ENCODE data around the gene TUBA3E. TPM values are rescaled to one million over a fixed set of nuclear protein-coding genes. Genes with fewer than 3 reads are reported as not detected.
"Not testable (repeated sequence)": the region's sequence is repeated elsewhere in the genome, so short reads cannot be mapped to it uniquely, and the experiment has no call there.

TUBA3E gene
- total RNA-seq, 1 donor from 2014 or later, result not detected

GRCh38 chr2:130160838-130161705, 37.2 kb downstream of the TUBA3E start:
- ATAC-seq, result peak; percentile 22

GRCh38 chr2:130160131-130160530, 38.1 kb downstream of the TUBA3E start:
- ATAC-seq, result no peak

- ATAC-seq, result not testable (repeated sequence)
Observed at GRCh38 chr2:130159376-130159775, 38.9 kb downstream of the TUBA3E start.

DNA sequence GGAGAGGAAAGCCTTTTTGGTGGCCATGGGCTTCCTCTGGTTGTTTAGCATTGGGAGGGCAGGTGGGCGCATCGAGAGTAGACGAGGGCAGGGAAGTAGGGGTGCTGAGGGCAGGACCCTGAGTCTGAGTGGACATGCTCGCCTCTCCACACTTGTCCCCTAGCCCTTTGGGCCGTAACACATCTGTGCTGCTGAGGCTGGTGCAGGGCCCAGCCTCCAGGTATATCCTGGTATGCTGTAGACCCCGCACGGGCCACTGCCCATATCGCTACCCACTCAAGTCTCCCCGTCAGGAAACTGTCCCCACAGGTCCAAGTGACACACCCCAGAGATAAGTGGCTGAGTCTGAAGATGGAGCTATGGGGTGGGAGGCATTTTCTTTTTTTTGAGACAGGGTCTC, 39.6 kb downstream of the TUBA3E start:
- ATAC-seq, result no peak

DNA sequence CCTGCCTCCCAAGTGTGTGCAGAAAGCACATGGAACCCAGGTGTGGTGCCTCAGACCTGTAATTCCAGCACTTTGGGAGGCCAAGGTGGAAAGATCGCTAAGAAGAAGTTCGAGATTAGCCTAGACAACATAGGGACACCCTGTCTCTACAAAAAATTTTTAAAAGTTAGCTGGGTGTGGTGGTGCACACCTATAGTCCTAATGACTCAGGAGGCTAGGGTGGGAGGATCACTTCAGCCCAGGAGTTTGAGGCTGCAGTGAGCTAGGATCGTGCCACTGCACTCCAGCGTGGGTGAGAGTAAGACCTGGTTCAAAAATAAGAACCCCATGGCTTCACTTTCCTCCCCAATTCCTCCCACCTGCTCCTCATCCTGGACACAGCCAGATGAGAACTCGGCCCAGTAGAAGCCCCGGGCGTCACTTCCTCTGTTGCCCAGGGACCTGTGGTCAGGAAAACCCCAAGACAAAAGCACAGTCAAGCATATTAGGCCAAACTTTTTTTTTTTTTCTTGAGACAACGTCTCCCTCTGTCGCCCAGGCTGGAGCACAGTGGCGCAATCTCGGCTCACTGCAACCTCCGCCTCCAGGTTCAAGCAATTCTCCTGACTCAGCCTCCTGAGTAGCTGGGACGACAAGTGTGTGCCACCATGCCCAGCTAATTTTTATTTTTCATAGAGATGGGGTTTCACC, 40.3 kb downstream of the TUBA3E start:
- not testable (repeated sequence) for ATAC-seq

DNA sequence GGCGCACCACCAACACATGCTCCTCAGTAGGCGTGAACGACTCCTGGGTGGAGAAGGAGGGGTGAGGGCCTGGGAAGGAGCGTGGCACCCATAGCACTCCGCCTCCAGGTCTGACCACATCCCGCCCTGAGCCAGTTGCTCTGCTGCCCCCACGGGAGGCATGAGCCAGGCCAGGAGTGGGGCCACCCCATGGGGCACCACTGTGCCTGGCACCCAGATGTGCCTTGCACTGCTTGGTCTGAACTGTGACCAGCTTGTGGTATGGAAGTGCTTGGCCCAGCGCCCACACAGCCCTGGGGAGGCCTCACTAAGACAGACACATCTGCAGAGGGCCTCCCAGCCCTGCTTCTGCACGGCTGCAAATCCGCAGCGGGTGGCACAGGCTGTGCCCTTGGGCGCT, 40.9 kb downstream of the TUBA3E start:
- ATAC-seq, result not testable (repeated sequence)

DNA sequence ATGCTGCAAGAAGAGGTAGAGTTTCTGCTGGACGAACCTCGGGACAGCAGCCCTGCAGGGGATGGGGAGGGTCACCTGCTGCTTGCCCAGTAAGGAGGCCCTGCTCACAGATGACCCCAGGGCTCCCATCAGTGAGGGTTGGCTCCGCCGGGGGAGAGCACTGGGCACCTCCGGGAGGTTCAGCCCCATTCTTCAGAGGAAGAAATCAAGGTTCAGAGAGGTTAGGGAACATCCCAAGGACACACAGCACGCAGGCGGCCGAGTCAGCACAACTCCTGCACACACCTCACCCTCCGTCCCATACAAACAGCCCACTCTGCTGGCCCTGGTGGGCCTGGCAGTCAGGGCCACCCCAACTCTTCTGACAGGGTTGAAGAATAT, 41.6 kb downstream of the TUBA3E start:
- ATAC-seq, result no peak

GRCh38 chr2:130155956-130156623, 42.1 kb downstream of the TUBA3E start:
- peak; percentile 50 for ATAC-seq

GRCh38 chr2:130154773-130155765, 43.2 kb downstream of the TUBA3E start:
- no peak for ATAC-seq

DNA sequence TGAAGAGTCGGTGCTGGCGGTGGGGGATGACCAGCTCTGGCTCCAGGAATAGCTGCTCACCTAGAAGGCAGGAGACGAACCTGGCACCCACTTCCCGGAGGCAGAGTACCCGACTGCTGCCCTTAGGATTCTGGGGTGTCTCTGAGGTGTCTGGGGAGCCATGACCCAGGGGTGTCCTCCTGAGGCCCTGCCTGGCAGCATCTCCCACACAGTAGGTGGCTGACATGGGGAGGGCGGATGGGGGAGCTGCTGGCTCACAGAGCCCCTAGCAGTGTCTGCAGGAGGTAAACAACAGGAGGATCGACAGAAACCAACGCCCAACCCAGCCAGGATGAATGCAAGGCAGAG, 43.8 kb downstream of the TUBA3E start:
- not testable (repeated sequence) for ATAC-seq

GRCh38 chr2:130153721-130154422, 44.4 kb downstream of the TUBA3E start:
- ATAC-seq, result not testable (repeated sequence)

DNA sequence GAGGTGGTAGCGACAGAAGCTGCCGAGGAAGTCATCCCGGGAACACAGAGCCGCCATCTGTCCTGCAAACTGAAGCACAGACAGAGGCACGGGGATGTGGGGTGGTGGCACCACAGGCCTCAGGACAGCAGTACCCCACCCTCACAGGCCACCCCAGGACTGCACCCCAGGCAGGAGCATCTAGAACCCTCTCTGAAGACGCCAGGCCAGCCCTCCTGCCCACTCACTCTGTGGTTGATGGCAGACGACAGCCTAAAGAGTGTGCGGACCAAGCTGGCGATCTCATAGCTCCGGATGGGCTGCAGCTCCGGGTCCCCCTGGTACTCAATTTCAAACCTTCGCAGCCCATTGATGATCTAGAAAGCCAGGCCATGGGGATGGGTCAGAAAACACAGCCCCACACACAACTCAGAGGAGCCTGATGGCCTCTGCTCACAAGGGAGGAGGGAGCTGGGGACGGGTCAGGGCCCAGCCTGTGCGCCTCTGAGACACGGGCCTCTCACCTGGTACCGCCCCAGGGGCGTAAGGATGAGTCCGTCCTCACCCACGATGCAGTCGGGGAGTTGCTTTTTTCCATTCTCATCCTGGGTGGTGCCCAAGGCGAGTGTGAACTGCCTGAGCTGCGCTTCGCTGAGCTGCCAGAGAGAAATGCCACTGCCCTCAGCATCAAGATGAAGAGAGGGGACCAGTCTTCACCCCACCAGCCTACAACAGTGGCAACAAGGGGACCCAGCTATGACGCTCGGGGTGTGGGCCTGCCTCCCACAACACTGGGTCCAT, 45.2 kb downstream of the TUBA3E start:
- no peak for ATAC-seq

DNA sequence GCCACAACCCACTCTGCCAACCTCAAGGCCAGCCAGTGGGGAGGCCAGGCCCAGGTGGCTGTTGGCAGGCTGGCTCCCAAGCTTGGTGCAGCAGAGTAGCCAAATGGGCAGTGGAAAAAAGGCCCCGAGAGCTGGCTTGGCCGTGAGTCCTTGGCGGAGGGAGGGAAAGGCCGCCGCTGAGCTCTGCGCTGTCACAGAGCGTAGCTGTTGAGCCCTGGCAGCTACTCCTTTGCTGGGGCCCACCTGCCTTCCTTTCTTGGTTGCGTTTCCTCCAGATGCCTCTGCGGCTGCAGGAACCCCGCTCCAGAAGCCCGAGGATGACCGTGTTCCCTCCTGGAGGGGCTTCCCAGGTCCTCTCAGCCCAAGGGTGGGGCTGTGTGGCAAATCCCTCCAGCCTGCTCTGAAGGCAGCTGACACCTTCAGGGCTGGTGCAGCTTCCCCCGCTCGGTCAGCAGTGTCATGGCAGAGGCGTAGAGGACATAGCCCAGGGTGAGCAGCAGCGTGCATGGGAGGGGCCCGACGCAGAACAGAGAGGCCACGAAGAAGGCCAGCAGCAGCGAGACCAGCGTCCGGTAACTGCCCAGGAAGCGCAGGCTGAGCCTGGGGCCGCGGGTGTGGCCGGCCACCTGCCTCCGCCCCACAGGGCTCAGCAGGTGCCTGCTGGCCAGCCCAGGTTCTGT, 46.0 kb downstream of the TUBA3E start:
- ATAC-seq, result not testable (repeated sequence)

- not testable (repeated sequence) for ATAC-seq
Observed at GRCh38 chr2:130151145-130151512, 47.1 kb downstream of the TUBA3E start.

GRCh38 chr2:130150181-130151144, 47.8 kb downstream of the TUBA3E start:
- ATAC-seq, result no peak

DNA sequence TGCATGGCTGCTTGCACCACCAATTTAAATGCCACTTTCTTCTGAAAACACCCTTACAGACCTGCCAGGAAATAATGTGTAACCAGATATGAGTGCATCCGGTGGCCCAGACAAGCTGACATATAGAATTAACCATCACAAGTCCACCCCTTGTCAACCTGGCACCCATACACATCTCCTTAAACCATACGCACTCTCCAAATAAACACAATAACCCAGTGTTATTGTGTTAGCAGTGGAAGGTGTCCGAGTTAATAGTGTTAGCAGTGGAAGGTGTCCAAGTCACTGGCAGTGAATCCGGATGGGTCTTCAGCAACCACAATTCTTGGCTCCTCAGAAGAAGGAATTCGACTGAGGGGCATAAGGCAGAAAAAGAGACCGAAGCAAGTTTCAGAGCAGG, 49.7 kb downstream of the TUBA3E start:
- ATAC-seq, result not testable (repeated sequence)

- ATAC-seq, result peak; percentile 67
Observed at GRCh38 chr2:130145006-130145414, 53.2 kb downstream of the TUBA3E start, which contains the start of gene CCDC74B. Gene CCDC74B (minus strand): TSS chr2:130145112. CDS start chr2:130144996, 116 bp downstream.

DNA sequence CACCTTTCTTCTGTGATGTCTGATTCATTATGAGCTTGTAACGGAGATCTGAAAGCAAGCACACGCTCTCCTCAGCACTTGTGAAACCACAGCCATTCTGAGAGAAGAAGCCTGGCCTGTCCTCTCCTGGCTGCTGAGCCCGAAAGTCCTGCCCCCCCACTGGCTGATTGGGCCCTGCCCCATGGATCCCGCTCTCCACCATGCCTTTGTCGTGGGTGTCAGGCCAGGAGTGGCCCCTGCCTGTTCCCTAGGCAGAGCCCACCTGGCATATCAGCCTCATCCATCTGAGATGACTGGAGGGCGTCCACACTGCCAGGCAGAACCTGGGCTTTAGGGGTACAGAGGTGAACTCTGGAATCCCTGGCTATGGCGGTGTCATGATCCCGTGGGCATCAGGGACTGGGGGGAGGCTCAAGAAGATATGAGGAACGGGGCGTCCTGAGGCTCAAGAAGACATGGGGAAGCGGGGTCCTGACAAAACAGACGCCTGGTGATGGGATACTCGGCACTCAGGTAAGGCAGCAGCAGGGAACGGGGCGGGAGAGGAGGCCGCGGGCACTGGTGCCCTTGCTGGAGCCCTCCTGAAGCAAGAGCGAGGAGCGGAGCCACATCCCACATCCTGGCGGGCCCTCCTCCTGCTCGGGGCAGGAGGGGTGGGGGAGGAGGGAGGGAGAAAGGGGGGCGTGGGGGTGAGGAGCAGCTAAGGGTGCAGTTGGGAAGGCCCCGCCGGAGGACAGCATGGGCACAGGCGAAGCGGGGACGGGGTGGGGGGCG, 54.8 kb downstream of the TUBA3E start:
- not testable (repeated sequence) for ATAC-seq
